IPS-18a (cell line): ENCODE data around the gene OPA3.

ENCODE experiments used
- H3K27ac ChIP-seq: one replicate; pipeline ENCODE4 v1.5.1; 2013; ENCODE audit warnings: low read length
- H3K27me3 ChIP-seq: one replicate; pipeline ENCODE4 v1.6.1; 2013; ENCODE audit warnings: mild to moderate bottlenecking, low read length; ENCODE audit not compliant: control insufficient read depth, insufficient read depth
- H3K36me3 ChIP-seq: one replicate; pipeline ENCODE4 v1.6.1; 2013; ENCODE audit warnings: low read depth, low read length; ENCODE audit not compliant: control insufficient read depth
- H3K4me1 ChIP-seq: one replicate; pipeline ENCODE4 v1.6.1; 2013; ENCODE audit warnings: low read depth, low read length; ENCODE audit not compliant: control insufficient read depth
- H3K4me3 ChIP-seq: one replicate; pipeline ENCODE4 v1.5.1; 2013; ENCODE audit warnings: low read length
- H3K9ac ChIP-seq: one replicate; pipeline ENCODE4 v1.6.1; 2013; ENCODE audit warnings: mild to moderate bottlenecking, low read length, moderate library complexity
- H3K9me3 ChIP-seq: one replicate; pipeline ENCODE4 v1.6.1; 2013; ENCODE audit warnings: low read depth, low read length; ENCODE audit not compliant: control insufficient read depth

The OPA3 gene

GRCh38 chr19:45478454-45479238 lies 106.0 kb downstream of the OPA3 start:
- peak overlapping the region; percentile 89 for H3K4me3 ChIP-seq
- no peaks in the 10 kb centered on the region for H3K9me3 ChIP-seq
- H3K36me3 ChIP-seq: no peaks in the 10 kb centered on the region
- peak overlapping the region; percentile 99 for H3K27ac ChIP-seq
- H3K9ac ChIP-seq: peak overlapping the region; percentile 93
- H3K4me1 ChIP-seq: peaks cover 5% of the 10 kb centered on the region
- H3K27me3 ChIP-seq: peaks cover 31% of the 10 kb centered on the region

- Histone ChIP-seq H3K4me1 (peaks cover 5% of the 10 kb centered on the region), H3K27ac (no peak overlapping the region), H3K9me3 (no peaks in the 10 kb centered on the region), H3K27me3 (peaks cover 39% of the 10 kb centered on the region), H3K36me3 (no peaks in the 10 kb centered on the region), H3K9ac (no peak overlapping the region), H3K4me3 (peak overlapping the region; percentile 89)
Observed at GRCh38 chr19:45477713-45478453, 106.7 kb downstream of the OPA3 start.
